Mucosa of rectum (tissue), 2 donors: ENCODE data around the gene MYH7.
A peak's percentile ranks its signal among the peaks of the same experiment; 100 is the strongest.
"Not testable (repeated sequence)": the region's sequence is repeated elsewhere in the genome, so short reads cannot be mapped to it uniquely, and the experiment has no call there.

Experiments
- H3K27ac ChIP-seq, 2 donors: one replicate each; pipeline ENCODE4 v1.7.0; 2013; ENCODE audit warnings: inconsistent platforms in 2 of 2, low read depth in 2 of 2, low read length in 2 of 2
- H3K27me3 ChIP-seq, 2 donors: one replicate each; pipeline ENCODE4 v1.7.0; 2013; ENCODE audit warnings: low read length in 2 of 2; ENCODE audit not compliant: control insufficient read depth in 2 of 2, insufficient read depth in 2 of 2
- H3K36me3 ChIP-seq, 2 donors: one replicate each; pipeline ENCODE4 v1.7.0; 2013; ENCODE audit warnings: low read length in 2 of 2; ENCODE audit not compliant: control insufficient read depth in 2 of 2, insufficient read depth in 2 of 2
- H3K4me1 ChIP-seq, 2 donors: one replicate each; pipeline ENCODE4 v1.7.0; 2013; ENCODE audit warnings: low read length in 2 of 2, mild to moderate bottlenecking in 1 of 2; ENCODE audit not compliant: control insufficient read depth in 2 of 2, insufficient read depth in 2 of 2
- H3K4me3 ChIP-seq, 2 donors: one replicate each; pipeline ENCODE4 v1.7.0; 2013; ENCODE audit warnings: low read length in 2 of 2
- H3K9ac ChIP-seq, 2 donors: one replicate each; pipeline ENCODE4 v1.7.0; 2013; ENCODE audit warnings: low read length in 2 of 2, low read depth in 1 of 2, mild to moderate bottlenecking in 1 of 2
- H3K9me3 ChIP-seq, 2 donors: one replicate each; pipeline ENCODE4 v1.7.0; 2013; ENCODE audit warnings: low read length in 2 of 2; ENCODE audit not compliant: control insufficient read depth in 2 of 2
- donor health status: healthy.
- donor health status: Normal muscosa, but diverticular disease.

Gene MYH7

GRCh38 chr14:23468704-23469126 is 33.3 kb upstream of the MYH7 start:
- Histone ChIP-seq H3K9me3 (no peaks in the 10 kb centered on the region), H3K27me3 (no peaks in the 10 kb centered on the region), H3K4me1 (peaks cover 0 to 6% of the 10 kb centered on the region in 2 donors), H3K36me3 (peaks cover 13 to 18% of the 10 kb centered on the region in 2 donors), H3K27ac (peak overlapping the region; percentile 64 to 72), H3K9ac (peak overlapping the region in 1 of 2 donors; percentile 9), H3K4me3 (peak overlapping the region; percentile 59 to 100)

- H3K27ac ChIP-seq, result no peak overlapping the region
Measured at GRCh38 chr14:23465261-23465660, 29.8 kb upstream of the MYH7 start.

GRCh38 chr14:23464700-23465099 is 29.2 kb upstream of the MYH7 start:
- no peak overlapping the region for H3K4me3 ChIP-seq
- H3K27me3 ChIP-seq, result no peaks in the 10 kb centered on the region
- H3K9me3 ChIP-seq, result no peaks in the 10 kb centered on the region
- no peak overlapping the region for H3K9ac ChIP-seq
- no peaks in the 10 kb centered on the region for H3K36me3 ChIP-seq
- peaks cover 0 to under 1% of the 10 kb centered on the region in 2 donors for H3K4me1 ChIP-seq
- H3K27ac ChIP-seq, result no peak overlapping the region

More at GRCh38 chr14:23465261-23465660, 29.8 kb upstream of the MYH7 start:
- no peaks in the 10 kb centered on the region for H3K27me3 ChIP-seq
- no peak overlapping the region for H3K4me3 ChIP-seq
- H3K9ac ChIP-seq, result no peak overlapping the region
- peaks cover 0 to 6% of the 10 kb centered on the region in 2 donors for H3K4me1 ChIP-seq
- H3K36me3 ChIP-seq, result no peaks in the 10 kb centered on the region
- no peaks in the 10 kb centered on the region for H3K9me3 ChIP-seq

- peaks cover 0 to 2% of the 10 kb centered on the region in 2 donors for H3K27me3 ChIP-seq
- H3K4me3 ChIP-seq, result no peak overlapping the region
- H3K4me1 ChIP-seq, result peaks cover 5 to 8% of the 10 kb centered on the region in 2 donors
- no peak overlapping the region for H3K9ac ChIP-seq
- H3K27ac ChIP-seq, result no peak overlapping the region
- H3K36me3 ChIP-seq, result no peaks in the 10 kb centered on the region
- H3K9me3 ChIP-seq, result no peaks in the 10 kb centered on the region
Measured at GRCh38 chr14:23460960-23461359, 25.5 kb upstream of the MYH7 start.

- peak overlapping the region; percentile 48 to 56 for H3K27ac ChIP-seq
- H3K4me3 ChIP-seq, result no peak overlapping the region
- H3K27me3 ChIP-seq, result peaks cover 0 to 2% of the 10 kb centered on the region in 2 donors
- no peak overlapping the region for H3K9ac ChIP-seq
- peaks cover 6 to 8% of the 10 kb centered on the region in 2 donors for H3K4me1 ChIP-seq
- no peaks in the 10 kb centered on the region for H3K9me3 ChIP-seq
- no peaks in the 10 kb centered on the region for H3K36me3 ChIP-seq
Measured at GRCh38 chr14:23457587-23458445, 22.4 kb upstream of the MYH7 start.

- not testable (repeated sequence) for H3K9me3 ChIP-seq, H3K27ac ChIP-seq, H3K4me1 ChIP-seq, H3K4me3 ChIP-seq, H3K27me3 ChIP-seq, H3K36me3 ChIP-seq, H3K9ac ChIP-seq
Measured at GRCh38 chr14:23456883-23457586, 21.6 kb upstream of the MYH7 start.

- no peak overlapping the region for H3K9ac ChIP-seq
- H3K4me3 ChIP-seq, result no peak overlapping the region
- peaks cover 6 to 8% of the 10 kb centered on the region in 2 donors for H3K4me1 ChIP-seq
- H3K27me3 ChIP-seq, result peaks cover 2 to 4% of the 10 kb centered on the region in 2 donors
- no peak overlapping the region for H3K27ac ChIP-seq
- H3K9me3 ChIP-seq, result no peaks in the 10 kb centered on the region
- H3K36me3 ChIP-seq, result no peaks in the 10 kb centered on the region
Measured at GRCh38 chr14:23454445-23454856, 19.0 kb upstream of the MYH7 start.

- Histone ChIP-seq H3K27me3 (peaks cover 2% of the 10 kb centered on the region in 2 donors), H3K9me3 (no peaks in the 10 kb centered on the region), H3K4me1 (peaks cover 6 to 16% of the 10 kb centered on the region in 2 donors), H3K9ac (no peak overlapping the region), H3K36me3 (no peaks in the 10 kb centered on the region), H3K4me3 (no peak overlapping the region), H3K27ac (no peak overlapping the region)
Measured at GRCh38 chr14:23452237-23452636, 16.8 kb upstream of the MYH7 start.

GRCh38 chr14:23450379-23450778 is 14.9 kb upstream of the MYH7 start:
- Histone ChIP-seq H3K4me1 (peaks cover 18 to 30% of the 10 kb centered on the region in 2 donors), H3K9ac (no peak overlapping the region)

GRCh38 chr14:23449314-23449713 is 13.9 kb upstream of the MYH7 start:
- H3K4me1 ChIP-seq, result peaks cover 18 to 29% of the 10 kb centered on the region in 2 donors
- H3K9ac ChIP-seq, result no peak overlapping the region
- H3K36me3 ChIP-seq, result no peaks in the 10 kb centered on the region
- no peaks in the 10 kb centered on the region for H3K9me3 ChIP-seq
- no peak overlapping the region for H3K4me3 ChIP-seq
- peaks cover 2% of the 10 kb centered on the region in 2 donors for H3K27me3 ChIP-seq
- no peak overlapping the region for H3K27ac ChIP-seq

More at GRCh38 chr14:23450379-23450778, 14.9 kb upstream of the MYH7 start:
- no peaks in the 10 kb centered on the region for H3K9me3 ChIP-seq
- no peak overlapping the region for H3K27ac ChIP-seq
- H3K36me3 ChIP-seq, result no peaks in the 10 kb centered on the region
- peaks cover 2% of the 10 kb centered on the region in 2 donors for H3K27me3 ChIP-seq
- H3K4me3 ChIP-seq, result no peak overlapping the region
